Peyer's patch (tissue), 4 donors: ENCODE data around the gene PCNX2. TPM values are rescaled to one million over a fixed set of nuclear protein-coding genes. Genes with fewer than 3 reads are reported as not detected.

Experiments used
- DNase-seq, 3 donors: peaks; one replicate each; pipeline ENCODE4 v3.0.0-alpha.2; 2017 to 2019
- H3K27ac ChIP-seq, 4 donors: fragments of 200-600 bp; sonication (generic); one replicate each; pipeline ENCODE4 v1.5.1; 2016 to 2019
- H3K27me3 ChIP-seq, 2 donors: fragments of 200-600 bp; sonication (generic); one replicate each; pipeline ENCODE4 v1.5.1; 2019
- H3K36me3 ChIP-seq, 3 donors: fragments of 200-600 bp; sonication (generic); one replicate each; pipeline ENCODE4 v1.5.1; 2016 to 2019
- H3K4me1 ChIP-seq, 4 donors: fragments of 200-600 bp; sonication (generic); one replicate each; pipeline ENCODE4 v1.5.1; 2016 to 2019
- H3K4me3 ChIP-seq, 4 donors: fragments of 200-600 bp; sonication (generic); 1 replicate in 3 of 4; 2 replicates in 1 of 4; pipeline ENCODE4 v1.5.1; 2016 to 2019; ENCODE audit warnings: mild to moderate bottlenecking in 1 of 4
- H3K9me3 ChIP-seq, 4 donors: fragments of 200-600 bp; sonication (generic); one replicate each; pipeline ENCODE4 v1.5.1; 2016 to 2019; ENCODE audit warnings: mild to moderate bottlenecking in 1 of 4
- POLR2A ChIP-seq, 2 donors: fragments of 450-650 bp; IDR thresholded peaks; one replicate each; pipeline ENCODE4 v1.5.1; 2017; ENCODE audit warnings: antibody characterized with exemption in 2 of 2, mild to moderate bottlenecking in 2 of 2, moderate library complexity in 2 of 2
- total RNA-seq, 4 donors: library from RNA; depleted of rRNA; stranded (reverse); fragments of >200 nt; gene quantifications; one replicate each; pipeline ENCODE4 v1.1.0, GENCODE V29; 2016
- TF ChIP-seq, protein P1 (sequence below), 6 experiments: fragments of 450-650 bp in 4 of 6; fragments of 200-600 bp in 2 of 6; sonication (generic) in 1 of 6; IDR thresholded peaks; one replicate each; pipeline ENCODE4 v1.5.1; 2017 to 2019; ENCODE audit warnings: antibody characterized with exemption in 6 of 6, mild to moderate bottlenecking in 3 of 6, moderate library complexity in 1 of 6

PCNX2 gene
- total RNA-seq, 4 donors from 2014 or later, result 6.3 to 79.2 (median 18.9) TPM

DNA sequence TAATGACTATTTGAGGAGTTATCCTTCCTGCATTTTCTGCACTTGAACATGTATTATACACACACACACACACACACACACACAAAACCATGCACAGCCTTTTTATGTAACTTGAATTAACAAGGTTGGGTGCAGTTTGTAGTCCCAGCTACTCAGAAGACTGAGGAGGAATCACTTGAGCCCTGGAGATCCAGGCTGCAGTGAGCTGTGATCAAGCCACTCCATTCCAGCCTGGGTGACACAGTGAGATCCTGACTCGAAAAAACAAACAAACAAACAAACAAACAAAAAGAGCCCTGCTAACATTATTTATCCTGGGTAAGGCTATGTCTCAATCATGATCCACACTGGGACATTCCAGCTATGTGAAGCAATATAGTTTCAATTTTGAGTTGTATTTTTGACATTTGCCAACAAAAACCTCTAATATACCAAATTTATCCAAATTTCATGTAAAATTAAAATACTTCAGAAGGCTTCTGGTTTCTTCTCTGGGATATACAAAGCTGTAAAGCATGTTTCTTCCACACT lies 188.3 kb downstream of the PCNX2 start:
- H3K27ac ChIP-seq, result no peak overlapping the region
- no peaks in the 10 kb centered on the region for H3K9me3 ChIP-seq

GRCh38 chr1:233105225-233105624 lies 190.3 kb downstream of the PCNX2 start:
- no peak for TF ChIP-seq POLR2A (IDR thresholded peaks at IDR 0.05)
- TF ChIP-seq, protein P1, sequence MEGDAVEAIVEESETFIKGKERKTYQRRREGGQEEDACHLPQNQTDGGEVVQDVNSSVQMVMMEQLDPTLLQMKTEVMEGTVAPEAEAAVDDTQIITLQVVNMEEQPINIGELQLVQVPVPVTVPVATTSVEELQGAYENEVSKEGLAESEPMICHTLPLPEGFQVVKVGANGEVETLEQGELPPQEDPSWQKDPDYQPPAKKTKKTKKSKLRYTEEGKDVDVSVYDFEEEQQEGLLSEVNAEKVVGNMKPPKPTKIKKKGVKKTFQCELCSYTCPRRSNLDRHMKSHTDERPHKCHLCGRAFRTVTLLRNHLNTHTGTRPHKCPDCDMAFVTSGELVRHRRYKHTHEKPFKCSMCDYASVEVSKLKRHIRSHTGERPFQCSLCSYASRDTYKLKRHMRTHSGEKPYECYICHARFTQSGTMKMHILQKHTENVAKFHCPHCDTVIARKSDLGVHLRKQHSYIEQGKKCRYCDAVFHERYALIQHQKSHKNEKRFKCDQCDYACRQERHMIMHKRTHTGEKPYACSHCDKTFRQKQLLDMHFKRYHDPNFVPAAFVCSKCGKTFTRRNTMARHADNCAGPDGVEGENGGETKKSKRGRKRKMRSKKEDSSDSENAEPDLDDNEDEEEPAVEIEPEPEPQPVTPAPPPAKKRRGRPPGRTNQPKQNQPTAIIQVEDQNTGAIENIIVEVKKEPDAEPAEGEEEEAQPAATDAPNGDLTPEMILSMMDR (IDR thresholded peaks at IDR 0.05), result no peak
- H3K4me3 ChIP-seq, result no peak overlapping the region

More for the DNA sequence above, 188.3 kb downstream of the PCNX2 start:
- DNase-seq, result no peak
- H3K36me3 ChIP-seq, result no peaks in the 10 kb centered on the region
- TF ChIP-seq POLR2A (IDR thresholded peaks at IDR 0.05), result no peak
- TF ChIP-seq, protein P1 (IDR thresholded peaks at IDR 0.05), result no peak
- H3K4me3 ChIP-seq, result no peak overlapping the region
- no peaks in the 10 kb centered on the region for H3K4me1 ChIP-seq
- H3K27me3 ChIP-seq, result no peaks in the 10 kb centered on the region

GRCh38 chr1:233102341-233102740 lies 193.2 kb downstream of the PCNX2 start:
- Histone ChIP-seq H3K9me3 (no peaks in the 10 kb centered on the region), H3K27ac (no peak overlapping the region), H3K36me3 (no peaks in the 10 kb centered on the region), H3K4me1 (no peaks in the 10 kb centered on the region), H3K27me3 (no peaks in the 10 kb centered on the region), H3K4me3 (no peak overlapping the region)
- TF ChIP-seq, protein P1 (IDR thresholded peaks at IDR 0.05), result no peak
- no peak for TF ChIP-seq POLR2A (IDR thresholded peaks at IDR 0.05)
- DNase-seq, result no peak

More at GRCh38 chr1:233105225-233105624, 190.3 kb downstream of the PCNX2 start:
- no peak for DNase-seq
- H3K36me3 ChIP-seq, result no peaks in the 10 kb centered on the region
- no peak overlapping the region for H3K27ac ChIP-seq
- H3K9me3 ChIP-seq, result no peaks in the 10 kb centered on the region
- no peaks in the 10 kb centered on the region for H3K4me1 ChIP-seq
- no peaks in the 10 kb centered on the region for H3K27me3 ChIP-seq

- H3K36me3 ChIP-seq, result no peaks in the 10 kb centered on the region
- TF ChIP-seq, protein P1 (IDR thresholded peaks at IDR 0.05), result no peak
- no peak for TF ChIP-seq POLR2A (IDR thresholded peaks at IDR 0.05)
- H3K4me3 ChIP-seq, result no peak overlapping the region
- DNase-seq, result no peak
- no peaks in the 10 kb centered on the region for H3K27me3 ChIP-seq
- H3K27ac ChIP-seq, result no peak overlapping the region
- H3K4me1 ChIP-seq, result no peaks in the 10 kb centered on the region
- no peaks in the 10 kb centered on the region for H3K9me3 ChIP-seq
These were observed 197.5 kb downstream of the PCNX2 start for GRCh38 chr1:233097959-233098580.

GRCh38 chr1:233097546-233097945 lies 198.0 kb downstream of the PCNX2 start:
- no peaks in the 10 kb centered on the region for H3K36me3 ChIP-seq
- no peak overlapping the region for H3K4me3 ChIP-seq
- no peak overlapping the region for H3K27ac ChIP-seq
- H3K9me3 ChIP-seq, result no peaks in the 10 kb centered on the region
- DNase-seq, result no peak
- no peaks in the 10 kb centered on the region for H3K27me3 ChIP-seq
- TF ChIP-seq POLR2A (IDR thresholded peaks at IDR 0.05), result no peak
- no peaks in the 10 kb centered on the region for H3K4me1 ChIP-seq

DNA sequence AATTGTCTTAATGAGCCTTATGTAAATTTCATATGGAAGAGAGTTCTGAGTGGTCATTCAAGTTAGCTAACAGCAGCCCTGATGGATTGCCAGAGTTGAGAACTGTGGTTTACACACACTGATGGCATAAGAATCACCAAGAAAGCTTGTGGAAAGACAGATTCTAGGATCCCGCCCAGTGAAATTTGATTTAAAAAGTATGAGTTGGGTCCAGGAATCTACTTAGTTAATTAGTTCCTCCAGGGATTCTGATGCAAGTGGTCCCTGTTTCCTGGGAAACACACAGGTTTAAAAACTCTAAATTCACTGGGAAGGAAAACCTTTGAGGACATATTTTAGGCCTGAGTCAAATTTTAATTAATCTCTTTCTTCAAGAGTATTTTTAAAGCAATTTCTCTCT lies 200.8 kb downstream of the PCNX2 start:
- no peaks in the 10 kb centered on the region for H3K9me3 ChIP-seq
- H3K4me1 ChIP-seq, result no peaks in the 10 kb centered on the region
- no peak overlapping the region for H3K4me3 ChIP-seq
- H3K36me3 ChIP-seq, result no peaks in the 10 kb centered on the region
- H3K27ac ChIP-seq, result no peak overlapping the region
- TF ChIP-seq, protein P1 (IDR thresholded peaks at IDR 0.05), result no peak
- no peak for TF ChIP-seq POLR2A (IDR thresholded peaks at IDR 0.05)
- no peaks in the 10 kb centered on the region for H3K27me3 ChIP-seq
- DNase-seq, result no peak
